Activated T-cell treated with anti-CD3 and anti-CD28 coated beads, Interleukin-2, amount 50 U/mL, for 4 hours (primary cell): Measurements from ENCODE around the gene PRICKLE4. TPM values are rescaled to one million over a fixed set of nuclear protein-coding genes. Genes with fewer than 3 reads are reported as not detected.

Experiments used
- ATAC-seq, 2 donors: fragments of 200-7000 bp; cut with Tn5 transposase; one replicate each; pipeline ENCODE4 v1.10.0; 2021
- DNase-seq: peaks from one replicate; pipeline ENCODE4 v3.0.0-alpha.2; 2020
- H3K27me3 Mint-ChIP-seq: one replicate; pipeline ENCODE4 v1.8.0; 2021; ENCODE audit warnings: low read depth, mixed read lengths
- H3K36me3 Mint-ChIP-seq: one replicate; pipeline ENCODE4 v1.8.0; 2022; ENCODE audit warnings: mixed read lengths; ENCODE audit not compliant: insufficient read depth
- H3K4me1 Mint-ChIP-seq: one replicate; pipeline ENCODE4 v1.8.0; 2021; ENCODE audit warnings: low read depth, mixed read lengths
- H3K4me3 Mint-ChIP-seq: one replicate; pipeline ENCODE4 v1.8.0; 2021; ENCODE audit warnings: mild to moderate bottlenecking, moderate library complexity, mixed read lengths
- H3K9me3 Mint-ChIP-seq: one replicate; pipeline ENCODE4 v1.8.0; 2021; ENCODE audit warnings: mixed read lengths
- total RNA-seq, 3 donors: library from RNA; stranded (reverse); gene quantifications; one replicate each; pipeline ENCODE4 v1.2.1, GENCODE V29; 2021

PRICKLE4 gene
- total RNA-seq, 3 donors from 2014 or later, result not detected

GRCh38 chr6:41740366-41741162, 40.0 kb upstream of the PRICKLE4 start:
- Mint-ChIP-seq H3K4me1 (no peaks in the 10 kb centered on the region), H3K27me3 (peaks cover 3% of the 10 kb centered on the region), H3K36me3 (no peaks in the 10 kb centered on the region), H3K4me3 (no peak overlapping the region), H3K9me3 (no peaks in the 10 kb centered on the region)
- ATAC-seq (no peak), DNase-seq (no peak)

GRCh38 chr6:41741625-41742490, 38.7 kb upstream of the PRICKLE4 start:
- Mint-ChIP-seq H3K4me1 (no peaks in the 10 kb centered on the region), H3K4me3 (no peak overlapping the region), H3K27me3 (peaks cover 3% of the 10 kb centered on the region), H3K36me3 (no peaks in the 10 kb centered on the region), H3K9me3 (no peaks in the 10 kb centered on the region)
- no peak for ATAC-seq
- DNase-seq, result no peak

- no peaks in the 10 kb centered on the region for H3K36me3 Mint-ChIP-seq
- no peaks in the 10 kb centered on the region for H3K9me3 Mint-ChIP-seq
Observed at GRCh38 chr6:41743406-41744235, 37.0 kb upstream of the PRICKLE4 start.

GRCh38 chr6:41744236-41744787, 36.3 kb upstream of the PRICKLE4 start:
- H3K36me3 Mint-ChIP-seq, result no peaks in the 10 kb centered on the region
- H3K4me1 Mint-ChIP-seq, result no peaks in the 10 kb centered on the region
- no peak overlapping the region for H3K4me3 Mint-ChIP-seq
- DNase-seq (no peak), ATAC-seq (no peak)
- no peaks in the 10 kb centered on the region for H3K27me3 Mint-ChIP-seq
- H3K9me3 Mint-ChIP-seq, result no peaks in the 10 kb centered on the region

More at GRCh38 chr6:41743406-41744235, 37.0 kb upstream of the PRICKLE4 start:
- Mint-ChIP-seq H3K4me3 (no peak overlapping the region), H3K4me1 (no peaks in the 10 kb centered on the region), H3K27me3 (peaks cover 3% of the 10 kb centered on the region)
- DNase-seq (no peak), ATAC-seq (no peak)

GRCh38 chr6:41746107-41746506, 34.5 kb upstream of the PRICKLE4 start:
- Mint-ChIP-seq H3K4me3 (no peak overlapping the region), H3K36me3 (no peaks in the 10 kb centered on the region), H3K27me3 (no peaks in the 10 kb centered on the region), H3K4me1 (no peaks in the 10 kb centered on the region), H3K9me3 (no peaks in the 10 kb centered on the region)
- no peak for ATAC-seq
- DNase-seq, result no peak

- no peak for ATAC-seq
- H3K4me1 Mint-ChIP-seq, result no peaks in the 10 kb centered on the region
- H3K36me3 Mint-ChIP-seq, result no peaks in the 10 kb centered on the region
- H3K4me3 Mint-ChIP-seq, result no peak within 1 kb of the TSS
- no peaks in the 10 kb centered on the region for H3K27me3 Mint-ChIP-seq
- DNase-seq, result no peak
- H3K9me3 Mint-ChIP-seq, result no peaks in the 10 kb centered on the region
Observed at GRCh38 chr6:41747256-41748101, 33.1 kb upstream of the PRICKLE4 start, which contains the start of gene PGC. Gene PGC (minus strand): TSS chr6:41747397. CDS start chr6:41747334, 63 bp downstream.

GRCh38 chr6:41748102-41748477, 32.5 kb upstream of the PRICKLE4 start:
- Mint-ChIP-seq H3K9me3 (no peaks in the 10 kb centered on the region), H3K36me3 (no peaks in the 10 kb centered on the region), H3K27me3 (no peaks in the 10 kb centered on the region), H3K4me1 (no peaks in the 10 kb centered on the region), H3K4me3 (no peak overlapping the region)
- no peak for ATAC-seq
- DNase-seq, result no peak

GRCh38 chr6:41748542-41748941, 32.0 kb upstream of the PRICKLE4 start:
- Mint-ChIP-seq H3K9me3 (no peaks in the 10 kb centered on the region), H3K36me3 (no peaks in the 10 kb centered on the region), H3K4me1 (no peaks in the 10 kb centered on the region), H3K4me3 (no peak overlapping the region), H3K27me3 (no peaks in the 10 kb centered on the region)
- DNase-seq (no peak), ATAC-seq (no peak)

- Mint-ChIP-seq H3K9me3 (no peaks in the 10 kb centered on the region), H3K36me3 (no peaks in the 10 kb centered on the region), H3K4me3 (no peak overlapping the region), H3K27me3 (no peaks in the 10 kb centered on the region), H3K4me1 (no peaks in the 10 kb centered on the region)
- no peak for ATAC-seq
- DNase-seq, result no peak
Observed at GRCh38 chr6:41750374-41750773, 30.2 kb upstream of the PRICKLE4 start.

GRCh38 chr6:41755895-41756294, 24.7 kb upstream of the PRICKLE4 start:
- ATAC-seq (no peak), DNase-seq (no peak)
- no peaks in the 10 kb centered on the region for H3K9me3 Mint-ChIP-seq
- no peaks in the 10 kb centered on the region for H3K4me1 Mint-ChIP-seq
- no peak overlapping the region for H3K4me3 Mint-ChIP-seq
- no peaks in the 10 kb centered on the region for H3K27me3 Mint-ChIP-seq
- no peaks in the 10 kb centered on the region for H3K36me3 Mint-ChIP-seq

GRCh38 chr6:41756354-41756753, 24.2 kb upstream of the PRICKLE4 start:
- no peak for ATAC-seq
- no peak for DNase-seq
- H3K9me3 Mint-ChIP-seq, result no peaks in the 10 kb centered on the region
- no peak overlapping the region for H3K4me3 Mint-ChIP-seq
- no peaks in the 10 kb centered on the region for H3K27me3 Mint-ChIP-seq
- no peaks in the 10 kb centered on the region for H3K36me3 Mint-ChIP-seq
- H3K4me1 Mint-ChIP-seq, result no peaks in the 10 kb centered on the region

GRCh38 chr6:41757271-41757670, 23.3 kb upstream of the PRICKLE4 start:
- Mint-ChIP-seq H3K4me1 (no peaks in the 10 kb centered on the region), H3K36me3 (no peaks in the 10 kb centered on the region), H3K9me3 (no peaks in the 10 kb centered on the region), H3K4me3 (no peak overlapping the region), H3K27me3 (no peaks in the 10 kb centered on the region)
- DNase-seq (no peak), ATAC-seq (no peak)

GRCh38 chr6:41757931-41758640, 22.5 kb upstream of the PRICKLE4 start:
- Mint-ChIP-seq H3K9me3 (no peaks in the 10 kb centered on the region), H3K4me3 (no peak overlapping the region), H3K27me3 (peaks cover 2% of the 10 kb centered on the region), H3K36me3 (no peaks in the 10 kb centered on the region), H3K4me1 (no peaks in the 10 kb centered on the region)
- ATAC-seq (peak in 1 of 2 donors; percentile 46), DNase-seq (no peak)
